NCI-H1436 (cell line): ENCODE measurements around the gene PSMD14.

ENCODE experiments used
- DNase-seq: peaks from one replicate; lab custom pipeline; 2025; lab: John Stamatoyannopoulos, UW

Gene PSMD14

GRCh38 chr2:161384864-161385263, 76.6 kb downstream of the PSMD14 start:
- DNase-seq: peak; percentile 2

- no peak for DNase-seq
Measured at GRCh38 chr2:161386228-161386824, 78.1 kb downstream of the PSMD14 start.

GRCh38 chr2:161388146-161388779, 80.0 kb downstream of the PSMD14 start:
- DNase-seq: no peak

- no peak for DNase-seq
Measured at GRCh38 chr2:161391737-161392506, 83.7 kb downstream of the PSMD14 start.

GRCh38 chr2:161400076-161400475, 91.9 kb downstream of the PSMD14 start:
- no peak for DNase-seq

- no peak for DNase-seq
Measured at GRCh38 chr2:161402297-161402696, 94.1 kb downstream of the PSMD14 start.

- DNase-seq: no peak
Measured at GRCh38 chr2:161406316-161406715, 98.1 kb downstream of the PSMD14 start.

- no peak for DNase-seq
Measured at GRCh38 chr2:161407597-161407996, 99.4 kb downstream of the PSMD14 start.

- DNase-seq: no peak
Measured at GRCh38 chr2:161409308-161409907, 101.2 kb downstream of the PSMD14 start.

- no peak for DNase-seq
Measured at GRCh38 chr2:161412346-161412745, 104.1 kb downstream of the PSMD14 start.

GRCh38 chr2:161414042-161415033, 106.1 kb downstream of the PSMD14 start:
- peak; percentile 30 for DNase-seq

- DNase-seq: no peak
Measured at GRCh38 chr2:161415034-161415986, 107.1 kb downstream of the PSMD14 start.

- peak; percentile 39 for DNase-seq
Measured at GRCh38 chr2:161415987-161416707, 107.9 kb downstream of the PSMD14 start, which contains the start of gene TBR1. TSS of gene TBR1 (plus strand) at chr2:161416297. CDS start at chr2:161416411, 114 bp downstream.

GRCh38 chr2:161416708-161417437, 108.6 kb downstream of the PSMD14 start:
- no peak for DNase-seq

- no peak for DNase-seq
Measured at GRCh38 chr2:161417438-161418274, 109.4 kb downstream of the PSMD14 start.

GRCh38 chr2:161418275-161418714, 110.1 kb downstream of the PSMD14 start:
- DNase-seq: no peak

- DNase-seq: no peak
Measured at GRCh38 chr2:161418715-161419637, 110.8 kb downstream of the PSMD14 start.
